ENCODE measurements around the gene DIS3L2.

The DIS3L2 gene

DNA sequence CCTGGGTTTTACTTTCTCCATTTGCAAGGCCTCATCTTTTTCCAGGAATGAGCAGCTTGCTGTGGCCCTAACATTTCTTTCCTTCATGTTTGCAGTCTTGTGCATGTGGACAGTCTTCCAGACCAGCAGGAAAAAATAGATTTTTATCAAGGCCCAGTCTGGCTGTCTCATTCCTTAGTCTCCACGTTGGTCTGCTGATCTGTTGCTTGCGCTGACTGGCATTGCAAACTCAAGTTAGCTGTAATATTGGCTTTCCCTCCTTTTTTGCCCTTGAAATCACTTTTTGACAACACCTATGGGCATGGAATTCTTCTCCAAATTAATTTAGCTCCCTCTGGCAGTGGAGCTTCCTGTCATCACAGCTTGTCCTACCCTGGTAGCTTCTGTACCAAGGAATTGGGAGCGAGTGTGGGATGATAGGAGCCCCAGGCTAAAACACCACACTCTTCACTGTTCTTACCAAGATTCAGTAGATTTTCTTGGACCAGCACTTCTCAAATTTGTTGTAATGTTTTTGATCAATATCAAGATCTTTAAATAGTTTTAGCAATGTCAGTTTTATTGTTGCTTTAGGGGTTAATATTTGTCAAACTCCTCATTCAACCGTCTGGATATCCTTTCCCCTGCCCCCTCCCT, 48.2 kb downstream of the DIS3L2 start:
- Histone ChIP-seq H3F3A (ENCODE audit: insufficient read depth, low read length) (no peaks in the 10 kb centered on the region), H3K4me3 (ENCODE audit: low read depth, low read length, poor library complexity, severe bottlenecking) (no peak overlapping the region), H3K27me3 (ENCODE audit: insufficient read depth, low read length) (no peaks in the 10 kb centered on the region), H3K9ac (ENCODE audit: low read length) (no peak overlapping the region), H3K4me1 (ENCODE audit: insufficient read depth, low read length, severe bottlenecking) (no peaks in the 10 kb centered on the region), H3K9me3 (ENCODE audit: low read length) (no peaks in the 10 kb centered on the region), H4K20me1 (ENCODE audit: insufficient read depth, low read length) (no peaks in the 10 kb centered on the region), H2AFZ (ENCODE audit: low read length) (no peak overlapping the region), H3K79me2 (ENCODE audit: insufficient read depth, low read length) (no peaks in the 10 kb centered on the region), H3K27ac (ENCODE audit: low read depth, low read length, poor library complexity, severe bottlenecking) (no peak overlapping the region), H3K9me2 (ENCODE audit: low read depth, low read length) (no peaks in the 10 kb centered on the region), H3K36me3 (ENCODE audit: insufficient read depth, low read length) (no peaks in the 10 kb centered on the region), H3K4me2 (ENCODE audit: low read length) (no peak overlapping the region)
- TF ChIP-seq, protein P1, sequence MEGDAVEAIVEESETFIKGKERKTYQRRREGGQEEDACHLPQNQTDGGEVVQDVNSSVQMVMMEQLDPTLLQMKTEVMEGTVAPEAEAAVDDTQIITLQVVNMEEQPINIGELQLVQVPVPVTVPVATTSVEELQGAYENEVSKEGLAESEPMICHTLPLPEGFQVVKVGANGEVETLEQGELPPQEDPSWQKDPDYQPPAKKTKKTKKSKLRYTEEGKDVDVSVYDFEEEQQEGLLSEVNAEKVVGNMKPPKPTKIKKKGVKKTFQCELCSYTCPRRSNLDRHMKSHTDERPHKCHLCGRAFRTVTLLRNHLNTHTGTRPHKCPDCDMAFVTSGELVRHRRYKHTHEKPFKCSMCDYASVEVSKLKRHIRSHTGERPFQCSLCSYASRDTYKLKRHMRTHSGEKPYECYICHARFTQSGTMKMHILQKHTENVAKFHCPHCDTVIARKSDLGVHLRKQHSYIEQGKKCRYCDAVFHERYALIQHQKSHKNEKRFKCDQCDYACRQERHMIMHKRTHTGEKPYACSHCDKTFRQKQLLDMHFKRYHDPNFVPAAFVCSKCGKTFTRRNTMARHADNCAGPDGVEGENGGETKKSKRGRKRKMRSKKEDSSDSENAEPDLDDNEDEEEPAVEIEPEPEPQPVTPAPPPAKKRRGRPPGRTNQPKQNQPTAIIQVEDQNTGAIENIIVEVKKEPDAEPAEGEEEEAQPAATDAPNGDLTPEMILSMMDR (IDR thresholded peaks at IDR 0.05; ENCODE audit: low read length), result no peak
- TF ChIP-seq EZH2 (IDR thresholded peaks at IDR 0.05; ENCODE audit: borderline replicate concordance, low read length), result no peak

DNA sequence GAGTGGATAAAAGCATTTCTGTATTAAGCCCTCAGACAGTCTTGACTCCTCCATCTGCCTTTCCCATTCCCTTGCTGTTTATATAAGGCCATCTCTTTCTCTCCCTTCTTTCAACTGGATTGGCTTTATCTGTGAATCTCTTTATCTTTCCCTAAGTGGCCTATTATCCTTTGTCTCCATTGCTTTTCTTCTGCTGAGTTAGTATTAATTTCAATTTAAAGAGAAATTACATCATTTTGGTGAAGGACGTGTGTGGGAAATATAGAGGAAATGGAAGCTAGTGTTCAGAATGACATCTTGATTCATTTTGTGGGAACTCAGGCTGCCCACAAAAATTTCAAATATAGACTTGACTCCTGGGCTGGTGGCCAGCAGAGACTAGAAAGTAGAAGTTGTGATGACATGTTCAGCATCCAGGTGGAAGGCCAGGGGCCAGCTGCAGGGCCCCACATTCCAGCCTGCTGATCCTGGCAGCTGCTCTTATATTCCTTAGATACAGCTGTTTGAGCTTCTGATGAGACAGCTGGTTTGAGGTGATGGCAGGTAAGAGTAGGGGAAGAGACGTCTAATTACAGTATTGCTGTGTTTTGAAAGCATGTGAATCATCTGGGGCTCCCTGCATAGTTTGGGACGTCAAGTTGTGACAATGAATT, 52.3 kb downstream of the DIS3L2 start:
- no peak overlapping the region for H2AFZ ChIP-seq (ENCODE audit: low read length)
- H4K20me1 ChIP-seq (ENCODE audit: insufficient read depth, low read length), result no peaks in the 10 kb centered on the region
- H3K9ac ChIP-seq (ENCODE audit: low read length), result no peak overlapping the region
- H3K4me2 ChIP-seq (ENCODE audit: low read length), result no peak overlapping the region
- no peaks in the 10 kb centered on the region for H3K79me2 ChIP-seq (ENCODE audit: insufficient read depth, low read length)
- no peak overlapping the region for H3K27ac ChIP-seq (ENCODE audit: low read depth, low read length, poor library complexity, severe bottlenecking)
- TF ChIP-seq EZH2 (IDR thresholded peaks at IDR 0.05; ENCODE audit: borderline replicate concordance, low read length), result no peak
- TF ChIP-seq, protein P1 (IDR thresholded peaks at IDR 0.05; ENCODE audit: low read length), result no peak
- H3K9me2 ChIP-seq (ENCODE audit: low read depth, low read length), result no peaks in the 10 kb centered on the region
- H3K9me3 ChIP-seq (ENCODE audit: low read length), result no peaks in the 10 kb centered on the region
- no peaks in the 10 kb centered on the region for H3F3A ChIP-seq (ENCODE audit: insufficient read depth, low read length)
- no peaks in the 10 kb centered on the region for H3K27me3 ChIP-seq (ENCODE audit: insufficient read depth, low read length)
- no peaks in the 10 kb centered on the region for H3K36me3 ChIP-seq (ENCODE audit: insufficient read depth, low read length)
- H3K4me1 ChIP-seq (ENCODE audit: insufficient read depth, low read length, severe bottlenecking), result no peaks in the 10 kb centered on the region
- no peak overlapping the region for H3K4me3 ChIP-seq (ENCODE audit: low read depth, low read length, poor library complexity, severe bottlenecking)

DNA sequence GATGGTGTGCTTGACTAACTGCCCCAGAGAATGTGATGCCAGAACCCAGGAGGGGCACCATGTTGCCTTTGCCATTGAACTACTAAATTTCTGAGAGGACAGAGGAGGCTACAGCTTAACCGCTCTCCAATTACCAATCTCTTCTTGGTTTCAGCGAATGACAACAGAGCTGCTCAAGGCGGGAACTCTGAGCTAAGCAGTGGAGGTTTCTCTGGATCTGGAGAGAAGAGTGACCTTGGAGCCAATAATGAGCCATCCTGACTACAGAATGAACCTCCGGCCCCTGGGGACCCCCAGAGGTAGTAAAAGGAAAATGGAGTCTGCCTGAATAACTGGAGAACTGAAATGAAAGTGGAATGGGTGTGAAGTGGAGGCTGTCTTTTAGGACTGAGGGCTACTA, 53.2 kb downstream of the DIS3L2 start:
- Histone ChIP-seq H3K9me3 (ENCODE audit: low read length) (no peaks in the 10 kb centered on the region), H3K4me3 (ENCODE audit: low read depth, low read length, poor library complexity, severe bottlenecking) (no peak overlapping the region), H3F3A (ENCODE audit: insufficient read depth, low read length) (no peaks in the 10 kb centered on the region), H3K36me3 (ENCODE audit: insufficient read depth, low read length) (no peaks in the 10 kb centered on the region), H3K9me2 (ENCODE audit: low read depth, low read length) (no peaks in the 10 kb centered on the region), H3K4me2 (ENCODE audit: low read length) (no peak overlapping the region), H3K9ac (ENCODE audit: low read length) (no peak overlapping the region), H3K4me1 (ENCODE audit: insufficient read depth, low read length, severe bottlenecking) (no peaks in the 10 kb centered on the region), H3K27me3 (ENCODE audit: insufficient read depth, low read length) (no peaks in the 10 kb centered on the region), H3K79me2 (ENCODE audit: insufficient read depth, low read length) (no peaks in the 10 kb centered on the region), H2AFZ (ENCODE audit: low read length) (no peak overlapping the region), H4K20me1 (ENCODE audit: insufficient read depth, low read length) (no peaks in the 10 kb centered on the region), H3K27ac (ENCODE audit: low read depth, low read length, poor library complexity, severe bottlenecking) (no peak overlapping the region)
- no peak for TF ChIP-seq EZH2 (IDR thresholded peaks at IDR 0.05; ENCODE audit: borderline replicate concordance, low read length)
- TF ChIP-seq, protein P1 (IDR thresholded peaks at IDR 0.05; ENCODE audit: low read length), result no peak

All from OCI-LY1 (cell line).